ENCODE measurements around the gene ARSD. TPM values are rescaled to one million over a fixed set of nuclear protein-coding genes. Genes with fewer than 3 reads are reported as not detected.

ARSD gene
- polyA plus RNA-seq, 1 donor (not counting 4 experiments of a cell fraction or from before 2014, with no cell fraction given) = 7.9 TPM

- Histone ChIP-seq H3K4me3 (ENCODE audit: control insufficient read depth in 2 of 3, extremely low read depth in 1 of 3, insufficient read depth in 2 of 3, low read depth in 1 of 3, low read length in 3 of 3) (no peak overlapping the region), H3K4me1 (ENCODE audit: control insufficient read depth, extremely low read depth, insufficient read depth, low read length) (no peaks in the 10 kb centered on the region), H3K27ac (ENCODE audit: control insufficient read depth, insufficient read depth, low read length) (no peak overlapping the region), H3K79me2 (ENCODE audit: control insufficient read depth, insufficient read depth, low read length) (no peaks in the 10 kb centered on the region), H3K9me3 (ENCODE audit: control insufficient read depth, low read depth, low read length) (no peaks in the 10 kb centered on the region), H2AFZ (ENCODE audit: control insufficient read depth, low read length) (no peak overlapping the region), H4K20me1 (ENCODE audit: control insufficient read depth, extremely low read depth, insufficient read depth, low read length) (no peaks in the 10 kb centered on the region), H3K36me3 (ENCODE audit: control insufficient read depth in 2 of 2, extremely low read depth in 1 of 2, insufficient read depth in 2 of 2, low read length in 2 of 2) (no peaks in the 10 kb centered on the region), H3K4me2 (ENCODE audit: control insufficient read depth, extremely low read depth, insufficient read depth, low read depth, low read length) (no peak overlapping the region), H3K9ac (ENCODE audit: control insufficient read depth, extremely low read depth, insufficient read depth, low read length) (no peak overlapping the region), H3K27me3 (ENCODE audit: control insufficient read depth, extremely low read depth, insufficient read depth, low read length) (no peaks in the 10 kb centered on the region), H3K9me1 (ENCODE audit: control insufficient read depth, extremely low read depth, insufficient read depth, low read length) (no peaks in the 10 kb centered on the region)
- no peak for TF ChIP-seq EZH2 (IDR thresholded peaks at IDR 0.05; ENCODE audit: low read length)
- TF ChIP-seq, protein P1, sequence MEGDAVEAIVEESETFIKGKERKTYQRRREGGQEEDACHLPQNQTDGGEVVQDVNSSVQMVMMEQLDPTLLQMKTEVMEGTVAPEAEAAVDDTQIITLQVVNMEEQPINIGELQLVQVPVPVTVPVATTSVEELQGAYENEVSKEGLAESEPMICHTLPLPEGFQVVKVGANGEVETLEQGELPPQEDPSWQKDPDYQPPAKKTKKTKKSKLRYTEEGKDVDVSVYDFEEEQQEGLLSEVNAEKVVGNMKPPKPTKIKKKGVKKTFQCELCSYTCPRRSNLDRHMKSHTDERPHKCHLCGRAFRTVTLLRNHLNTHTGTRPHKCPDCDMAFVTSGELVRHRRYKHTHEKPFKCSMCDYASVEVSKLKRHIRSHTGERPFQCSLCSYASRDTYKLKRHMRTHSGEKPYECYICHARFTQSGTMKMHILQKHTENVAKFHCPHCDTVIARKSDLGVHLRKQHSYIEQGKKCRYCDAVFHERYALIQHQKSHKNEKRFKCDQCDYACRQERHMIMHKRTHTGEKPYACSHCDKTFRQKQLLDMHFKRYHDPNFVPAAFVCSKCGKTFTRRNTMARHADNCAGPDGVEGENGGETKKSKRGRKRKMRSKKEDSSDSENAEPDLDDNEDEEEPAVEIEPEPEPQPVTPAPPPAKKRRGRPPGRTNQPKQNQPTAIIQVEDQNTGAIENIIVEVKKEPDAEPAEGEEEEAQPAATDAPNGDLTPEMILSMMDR (optimal IDR thresholded peaks at IDR 0.05 in 1 of 3, IDR thresholded peaks at IDR 0.05 in 1 of 3, conservative IDR thresholded peaks at IDR 0.05 in 1 of 3; ENCODE audit: extremely low read depth in 1 of 3, insufficient read depth in 2 of 3, low read length in 3 of 3) = no peak
- no peak for FAIRE-seq
- no peak for DNase-seq (ENCODE audit: low read depth, low spot score)
- dilution Hi-C loops (cut with MboI; ENCODE audit: extremely low pct_ligation_motif_present, low sequenced_read_pairs) = no loop called here
Measured at GRCh38 chrX:2921193-2921592, 7.9 kb downstream of the ARSD start.

GRCh38 chrX:2917767-2918166, 11.4 kb downstream of the ARSD start:
- H3K36me3 ChIP-seq (ENCODE audit: control insufficient read depth in 2 of 2, extremely low read depth in 1 of 2, insufficient read depth in 2 of 2, low read length in 2 of 2) = peaks cover 0 to 2% of the 10 kb centered on the region in 2 experiments
- DNase-seq (ENCODE audit: low read depth, low spot score) (no peak), FAIRE-seq (no peak)
- H3K4me1 ChIP-seq (ENCODE audit: control insufficient read depth, extremely low read depth, insufficient read depth, low read length) = no peaks in the 10 kb centered on the region
- H4K20me1 ChIP-seq (ENCODE audit: control insufficient read depth, extremely low read depth, insufficient read depth, low read length) = no peaks in the 10 kb centered on the region
- no peak overlapping the region for H3K27ac ChIP-seq (ENCODE audit: control insufficient read depth, insufficient read depth, low read length)
- no peak overlapping the region for H2AFZ ChIP-seq (ENCODE audit: control insufficient read depth, low read length)
- H3K9ac ChIP-seq (ENCODE audit: control insufficient read depth, extremely low read depth, insufficient read depth, low read length) = no peak overlapping the region
- H3K4me2 ChIP-seq (ENCODE audit: control insufficient read depth, extremely low read depth, insufficient read depth, low read depth, low read length) = no peak overlapping the region
- TF ChIP-seq EZH2 (IDR thresholded peaks at IDR 0.05; ENCODE audit: low read length) = no peak
- TF ChIP-seq, protein P1 (optimal IDR thresholded peaks at IDR 0.05 in 1 of 3, IDR thresholded peaks at IDR 0.05 in 1 of 3, conservative IDR thresholded peaks at IDR 0.05 in 1 of 3; ENCODE audit: extremely low read depth in 1 of 3, insufficient read depth in 2 of 3, low read length in 3 of 3) = no peak
- H3K79me2 ChIP-seq (ENCODE audit: control insufficient read depth, insufficient read depth, low read length) = no peaks in the 10 kb centered on the region
- H3K9me1 ChIP-seq (ENCODE audit: control insufficient read depth, extremely low read depth, insufficient read depth, low read length) = no peaks in the 10 kb centered on the region
- no peaks in the 10 kb centered on the region for H3K27me3 ChIP-seq (ENCODE audit: control insufficient read depth, extremely low read depth, insufficient read depth, low read length)
- dilution Hi-C loops (cut with MboI; ENCODE audit: extremely low pct_ligation_motif_present, low sequenced_read_pairs) = no loop called here
- H3K4me3 ChIP-seq (ENCODE audit: control insufficient read depth in 2 of 3, extremely low read depth in 1 of 3, insufficient read depth in 2 of 3, low read depth in 1 of 3, low read length in 3 of 3) = no peak overlapping the region
- H3K9me3 ChIP-seq (ENCODE audit: control insufficient read depth, low read depth, low read length) = no peaks in the 10 kb centered on the region
